ENCODE results near the gene NTN1. TPM values are rescaled to one million over a fixed set of nuclear protein-coding genes. Genes with fewer than 3 reads are reported as not detected.
A peak's percentile ranks its signal among the peaks of the same experiment; 100 is the strongest.

The NTN1 gene
- total RNA-seq, 2 experiments from 2014 or later = 1.2 to 1.3 TPM

DNA sequence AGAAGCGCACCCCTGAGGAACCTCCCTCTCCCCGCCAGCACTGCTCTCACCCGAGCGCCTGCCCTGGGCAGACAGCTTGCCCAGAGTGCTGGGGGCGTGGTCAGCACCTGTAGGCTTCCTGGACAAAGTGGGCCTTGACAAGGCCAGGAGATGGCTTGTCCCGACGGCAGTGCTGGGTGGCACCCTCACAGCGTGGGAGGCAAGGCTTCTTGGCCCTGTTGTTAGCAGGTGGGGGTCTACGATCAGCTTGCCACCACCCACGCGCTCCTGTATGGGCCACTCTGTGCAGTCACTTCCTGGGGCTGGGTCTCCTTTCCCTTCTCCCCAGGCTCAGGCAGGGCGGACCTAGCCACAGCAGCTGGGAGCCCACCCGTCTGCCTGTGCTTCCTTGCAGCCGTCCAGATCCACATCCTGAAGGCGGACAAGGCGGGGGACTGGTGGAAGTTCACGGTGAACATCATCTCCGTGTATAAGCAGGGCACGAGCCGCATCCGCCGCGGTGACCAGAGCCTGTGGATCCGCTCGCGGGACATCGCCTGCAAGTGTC lies 218.0 kb downstream of the NTN1 start:
- DNase-seq (peak; percentile 59), ATAC-seq (peak; percentile 32)
- H3K4me3 Mint-ChIP-seq = peak overlapping the region; percentile 76
- peaks cover 13% of the 10 kb centered on the region for H3K4me1 Mint-ChIP-seq (ENCODE audit: low read depth)
- H3K27ac Mint-ChIP-seq = peak overlapping the region; percentile 85
- intact Hi-C loops (cut with micrococcal nuclease) = no loop called here
- no peaks in the 10 kb centered on the region for H3K36me3 Mint-ChIP-seq (ENCODE audit: low read depth)
- no peaks in the 10 kb centered on the region for H3K9me3 Mint-ChIP-seq
- POLR2A ChIA-PET = interaction anchor here (1.1 kb wide), 1 partner anchor 8 kb away, joined by 3 read pairs; no protein-coding TSS in a partner anchor
- no peak for TF ChIP-seq CTCF (IDR thresholded peaks at IDR 0.05)
- H3K27me3 Mint-ChIP-seq = peaks cover 4% of the 10 kb centered on the region
- CTCF ChIA-PET = no interaction called here

DNA sequence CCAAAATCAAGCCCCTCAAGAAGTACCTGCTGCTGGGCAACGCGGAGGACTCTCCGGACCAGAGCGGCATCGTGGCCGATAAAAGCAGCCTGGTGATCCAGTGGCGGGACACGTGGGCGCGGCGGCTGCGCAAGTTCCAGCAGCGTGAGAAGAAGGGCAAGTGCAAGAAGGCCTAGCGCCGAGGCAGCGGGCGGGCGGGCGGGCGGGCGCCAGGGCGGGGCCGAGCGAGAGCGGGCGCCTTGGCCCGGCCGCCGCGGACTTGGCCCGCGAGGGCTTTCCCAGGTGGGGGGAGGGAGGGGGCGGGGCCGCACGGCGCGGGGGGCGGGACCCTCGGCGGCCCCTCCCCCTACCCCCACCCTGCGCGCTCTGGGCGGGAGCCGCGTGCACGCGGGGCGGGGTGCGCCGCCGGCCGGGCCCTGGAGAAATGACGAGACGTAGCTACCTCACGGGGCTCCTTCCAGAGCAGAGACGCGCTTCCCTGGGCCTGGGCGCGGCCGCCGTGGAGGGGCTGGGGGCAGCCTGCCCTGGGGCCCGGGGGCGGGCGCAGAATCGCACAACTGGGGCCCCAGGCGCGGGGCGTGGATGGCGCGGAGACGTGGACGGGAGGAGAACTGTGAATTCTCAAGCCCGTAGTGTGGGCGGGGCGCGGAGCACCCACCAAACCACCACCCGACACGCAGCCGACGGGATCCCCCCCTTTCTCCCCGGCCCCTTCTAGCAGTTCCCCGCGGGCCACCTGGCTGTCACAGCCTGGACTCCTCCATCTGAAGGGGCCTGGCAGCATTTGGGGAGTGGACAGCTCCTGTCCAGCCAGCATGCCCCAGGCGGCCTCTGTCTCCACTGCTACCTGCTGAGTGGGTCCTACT lies 218.7 kb downstream of the NTN1 start:
- Mint-ChIP-seq H3K9me3 (no peaks in the 10 kb centered on the region), H3K4me1 (ENCODE audit: low read depth) (peaks cover 13% of the 10 kb centered on the region), H3K4me3 (peak overlapping the region; percentile 76), H3K27me3 (peaks cover 4% of the 10 kb centered on the region), H3K27ac (peak overlapping the region; percentile 85), H3K36me3 (ENCODE audit: low read depth) (no peaks in the 10 kb centered on the region)
- intact Hi-C loops (cut with micrococcal nuclease) = no loop called here
- TF ChIP-seq CTCF (IDR thresholded peaks at IDR 0.05) = no peak
- ATAC-seq (peak; percentile 78), DNase-seq (peak; percentile 72)
- POLR2A ChIA-PET = interaction anchor here (1.1 to 2.5 kb wide), 2 partner anchors 9 to 12 kb away, joined by 3 to 9 read pairs; no protein-coding TSS in a partner anchor
- CTCF ChIA-PET = no interaction called here

DNA sequence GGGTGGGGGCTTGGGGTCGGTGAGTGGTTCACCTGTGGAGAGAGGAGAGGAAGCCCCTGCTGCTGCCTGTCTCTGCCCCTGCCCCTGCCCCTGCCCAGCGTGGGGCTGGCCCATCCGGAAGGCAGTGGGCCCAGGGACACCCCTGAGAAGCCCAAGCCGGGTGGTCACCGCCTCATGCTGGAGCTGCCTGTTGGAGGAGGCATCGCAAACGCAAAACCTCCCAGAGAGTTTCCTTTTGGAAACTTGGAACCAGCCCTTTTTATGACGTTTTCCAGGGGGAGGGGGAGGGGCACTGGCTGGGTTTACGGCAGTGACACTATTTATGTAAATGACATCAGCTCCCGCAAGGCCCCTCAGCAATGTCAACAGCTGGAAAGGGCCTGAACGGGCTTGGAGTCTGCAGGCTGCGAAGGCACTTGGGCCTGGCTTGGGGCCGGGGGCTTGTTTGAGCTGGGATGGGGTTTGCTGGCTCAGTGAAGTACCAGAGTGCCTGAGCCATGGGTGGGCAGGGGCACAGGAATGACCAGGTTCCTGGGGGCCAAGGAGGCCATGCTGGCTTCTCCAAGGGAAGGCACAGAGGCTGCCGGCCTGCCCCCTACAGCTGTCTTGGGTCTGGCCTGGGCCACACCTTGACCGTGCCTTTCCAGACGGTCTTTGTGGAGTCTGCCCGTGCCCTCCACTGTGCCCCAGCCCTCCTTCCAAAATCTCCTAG lies 219.5 kb downstream of the NTN1 start:
- peaks cover 9% of the 10 kb centered on the region for H3K4me1 Mint-ChIP-seq (ENCODE audit: low read depth)
- ATAC-seq (no peak), DNase-seq (no peak)
- peak overlapping the region; percentile 44 for H3K4me3 Mint-ChIP-seq
- peaks cover 1% of the 10 kb centered on the region for H3K27me3 Mint-ChIP-seq
- H3K36me3 Mint-ChIP-seq (ENCODE audit: low read depth) = no peaks in the 10 kb centered on the region
- POLR2A ChIA-PET = interaction anchor here (1.0 to 2.5 kb wide), 2 partner anchors 11 to 48 kb away, joined by 6 to 9 read pairs; no protein-coding TSS in a partner anchor
- no peak for TF ChIP-seq CTCF (IDR thresholded peaks at IDR 0.05)
- intact Hi-C loops (cut with micrococcal nuclease) = no loop called here
- CTCF ChIA-PET = no interaction called here
- no peaks in the 10 kb centered on the region for H3K9me3 Mint-ChIP-seq
- no peak overlapping the region for H3K27ac Mint-ChIP-seq

DNA sequence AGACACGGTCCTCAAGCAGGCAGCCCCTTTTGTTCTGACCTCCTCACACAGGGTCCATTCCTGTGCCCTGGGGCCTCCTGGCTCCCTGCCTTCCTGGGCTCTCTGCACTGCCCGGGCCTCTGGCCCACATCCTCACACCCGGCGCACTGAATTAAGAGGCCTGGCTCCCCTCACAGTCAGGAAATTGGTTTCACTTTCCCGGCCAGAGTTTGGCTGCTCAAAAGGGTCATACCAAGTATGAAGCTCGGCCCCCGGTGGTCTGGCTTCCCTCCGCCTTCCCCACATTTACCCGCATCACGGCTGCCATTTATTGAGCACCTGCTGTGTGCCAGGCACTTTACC lies 220.0 kb downstream of the NTN1 start:
- Mint-ChIP-seq H3K27me3 (peaks cover 1% of the 10 kb centered on the region), H3K4me3 (no peak overlapping the region), H3K9me3 (no peaks in the 10 kb centered on the region), H3K27ac (no peak overlapping the region), H3K4me1 (ENCODE audit: low read depth) (peaks cover 9% of the 10 kb centered on the region), H3K36me3 (ENCODE audit: low read depth) (no peaks in the 10 kb centered on the region)
- ChIA-PET POLR2A (interaction anchor here (1.0 to 2.5 kb wide), 2 partner anchors 10 to 48 kb away, joined by 6 to 9 read pairs; no protein-coding TSS in a partner anchor), CTCF (no interaction called here)
- intact Hi-C loops (cut with micrococcal nuclease) = no loop called here
- TF ChIP-seq CTCF (IDR thresholded peaks at IDR 0.05) = no peak
- no peak for ATAC-seq
- no peak for DNase-seq

All from activated CD8-positive, alpha-beta T cell treated with anti-CD3 and anti-CD28 coated beads for 36 hours (primary cell).